GM18873 (cell line): ENCODE results near the gene CD300A.
"Not testable (repeated sequence)": the region's sequence is repeated elsewhere in the genome, so short reads cannot be mapped to it uniquely, and the experiment has no call there.

Experiments used
- ATAC-seq: cut with Tn5 transposase; IDR thresholded peaks from one replicate; pipeline ENCODE4 v1.9.1; 2021; ENCODE audit warnings: mild to moderate bottlenecking, moderate library complexity, moderate number of reproducible peaks; ENCODE audit not compliant: unreplicated experiment, low FRiP score

CD300A gene

GRCh38 chr17:74515941-74516340 is 49.5 kb downstream of the CD300A start:
- ATAC-seq = no peak

- ATAC-seq = no peak
These were observed 50.3 kb downstream of the CD300A start for GRCh38 chr17:74516561-74517328.

GRCh38 chr17:74518413-74518981 is 52.1 kb downstream of the CD300A start:
- ATAC-seq = not testable (repeated sequence)

GRCh38 chr17:74520016-74520434 is 53.6 kb downstream of the CD300A start:
- ATAC-seq = no peak

GRCh38 chr17:74520790-74521480 is 54.5 kb downstream of the CD300A start:
- ATAC-seq = no peak

- no peak for ATAC-seq
These were observed 55.3 kb downstream of the CD300A start for GRCh38 chr17:74521701-74522201.

GRCh38 chr17:74522381-74523105 is 56.1 kb downstream of the CD300A start:
- no peak for ATAC-seq

GRCh38 chr17:74523308-74523707 is 56.9 kb downstream of the CD300A start:
- no peak for ATAC-seq

GRCh38 chr17:74524653-74525464 is 58.4 kb downstream of the CD300A start:
- no peak for ATAC-seq

GRCh38 chr17:74525465-74525725 is 59.0 kb downstream of the CD300A start:
- ATAC-seq = no peak

GRCh38 chr17:74525781-74526288 is 59.4 kb downstream of the CD300A start:
- ATAC-seq = no peak

GRCh38 chr17:74526681-74527080 is 60.2 kb downstream of the CD300A start:
- ATAC-seq = no peak

GRCh38 chr17:74527081-74527480 is 60.6 kb downstream of the CD300A start:
- ATAC-seq = no peak

- ATAC-seq = no peak
These were observed 61.3 kb downstream of the CD300A start for GRCh38 chr17:74527756-74528155.

GRCh38 chr17:74528491-74529199 is 62.2 kb downstream of the CD300A start:
- peak; percentile 68 for ATAC-seq

- no peak for ATAC-seq
These were observed 62.8 kb downstream of the CD300A start for GRCh38 chr17:74529243-74529642.

- ATAC-seq = no peak
These were observed 64.4 kb downstream of the CD300A start for GRCh38 chr17:74530831-74531150.

GRCh38 chr17:74531231-74531761 is 64.9 kb downstream of the CD300A start, which contains the start of gene CD300LB:
Gene CD300LB, minus strand, starts transcription at chr17:74531475. Its CDS starts 125 bp downstream, at chr17:74531350.
- no peak for ATAC-seq

- no peak for ATAC-seq
These were observed 65.7 kb downstream of the CD300A start for GRCh38 chr17:74532115-74532514.
